SH-SY5Y (cell line): Measurements from ENCODE around the gene PAWR.

Source experiments
- GATA2 ChIP-seq: IDR thresholded peaks from 2 replicates; pipeline ENCODE4 v1.6.1; 2011; ENCODE audit warnings: mild to moderate bottlenecking, low read depth, low read length
- GATA3 ChIP-seq: IDR thresholded peaks from 2 replicates; pipeline ENCODE4 v1.6.1; 2011; ENCODE audit warnings: low read depth, mild to moderate bottlenecking, low read length, moderate library complexity

DNA sequence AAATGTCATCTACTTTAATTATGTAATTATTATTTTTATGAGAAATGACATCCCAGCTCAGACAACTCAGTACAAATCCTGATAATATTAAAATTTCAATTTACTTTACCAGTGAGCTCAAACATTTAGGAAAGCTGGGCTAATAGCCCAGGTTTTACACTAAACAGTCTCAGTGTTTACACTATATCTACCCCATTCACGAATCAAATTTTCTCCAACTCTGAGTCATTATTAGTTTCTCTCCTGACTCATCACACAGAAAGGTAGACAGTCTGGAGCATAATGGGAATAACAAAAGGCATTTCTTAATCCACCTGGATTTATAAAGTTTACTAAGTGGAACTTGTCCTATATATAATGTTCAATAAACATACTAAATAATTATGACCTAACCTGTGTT lies 5.7 kb downstream of the PAWR start:
- TF ChIP-seq GATA2, result no peak
- no peak for TF ChIP-seq GATA3
